ENCODE measurements around the gene MVB12B.

The MVB12B gene

GRCh38 chr9:126448865-126449577 is 122.4 kb downstream of the MVB12B start:
- DNase-seq (ENCODE audit: low read depth) = no peak

GRCh38 chr9:126449725-126450667 is 123.4 kb downstream of the MVB12B start:
- TF ChIP-seq, protein P1, sequence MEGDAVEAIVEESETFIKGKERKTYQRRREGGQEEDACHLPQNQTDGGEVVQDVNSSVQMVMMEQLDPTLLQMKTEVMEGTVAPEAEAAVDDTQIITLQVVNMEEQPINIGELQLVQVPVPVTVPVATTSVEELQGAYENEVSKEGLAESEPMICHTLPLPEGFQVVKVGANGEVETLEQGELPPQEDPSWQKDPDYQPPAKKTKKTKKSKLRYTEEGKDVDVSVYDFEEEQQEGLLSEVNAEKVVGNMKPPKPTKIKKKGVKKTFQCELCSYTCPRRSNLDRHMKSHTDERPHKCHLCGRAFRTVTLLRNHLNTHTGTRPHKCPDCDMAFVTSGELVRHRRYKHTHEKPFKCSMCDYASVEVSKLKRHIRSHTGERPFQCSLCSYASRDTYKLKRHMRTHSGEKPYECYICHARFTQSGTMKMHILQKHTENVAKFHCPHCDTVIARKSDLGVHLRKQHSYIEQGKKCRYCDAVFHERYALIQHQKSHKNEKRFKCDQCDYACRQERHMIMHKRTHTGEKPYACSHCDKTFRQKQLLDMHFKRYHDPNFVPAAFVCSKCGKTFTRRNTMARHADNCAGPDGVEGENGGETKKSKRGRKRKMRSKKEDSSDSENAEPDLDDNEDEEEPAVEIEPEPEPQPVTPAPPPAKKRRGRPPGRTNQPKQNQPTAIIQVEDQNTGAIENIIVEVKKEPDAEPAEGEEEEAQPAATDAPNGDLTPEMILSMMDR (IDR thresholded peaks at IDR 0.05; ENCODE audit: control insufficient read depth, insufficient read depth, low read depth, low read length, missing control alignments) = no peak
- no peak for DNase-seq (ENCODE audit: low read depth)
- H3K4me3 ChIP-seq (ENCODE audit: control insufficient read depth, low read depth, low read length) = no peak overlapping the region

More at GRCh38 chr9:126448865-126449577, 122.4 kb downstream of the MVB12B start:
- TF ChIP-seq, protein P1 (IDR thresholded peaks at IDR 0.05; ENCODE audit: control insufficient read depth, insufficient read depth, low read depth, low read length, missing control alignments) = no peak
- H3K4me3 ChIP-seq (ENCODE audit: control insufficient read depth, low read depth, low read length) = no peak overlapping the region

DNA sequence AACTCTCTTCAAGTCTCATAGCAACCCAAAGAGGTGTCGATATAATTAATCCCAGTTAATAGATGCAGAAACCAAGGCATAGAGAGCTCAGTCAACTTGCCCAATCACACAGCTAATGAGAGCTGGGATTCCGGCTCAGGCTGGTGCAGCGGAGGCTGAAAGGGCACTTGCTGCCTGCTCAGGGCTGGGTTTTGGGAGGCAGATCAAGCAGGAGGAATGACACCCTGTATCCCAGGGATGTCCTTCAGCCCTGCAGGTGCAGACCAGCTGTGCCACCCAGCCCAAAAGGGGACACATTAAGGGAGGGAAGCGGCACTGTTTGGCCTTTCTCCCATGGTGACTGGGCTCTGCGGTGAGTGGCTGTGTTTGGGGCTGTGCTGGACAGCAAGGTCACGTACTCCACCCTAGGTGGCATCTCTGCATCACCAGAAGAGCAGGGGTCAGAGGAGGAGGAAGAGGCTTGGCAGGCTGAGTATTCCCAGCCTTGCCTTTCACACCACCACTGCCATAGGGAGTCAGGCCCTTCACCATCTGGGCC is 124.1 kb downstream of the MVB12B start:
- DNase-seq (ENCODE audit: low read depth) = no peak
- no peak overlapping the region for H3K4me3 ChIP-seq (ENCODE audit: control insufficient read depth, low read depth, low read length)
- TF ChIP-seq, protein P1 (IDR thresholded peaks at IDR 0.05; ENCODE audit: control insufficient read depth, insufficient read depth, low read depth, low read length, missing control alignments) = no peak

DNA sequence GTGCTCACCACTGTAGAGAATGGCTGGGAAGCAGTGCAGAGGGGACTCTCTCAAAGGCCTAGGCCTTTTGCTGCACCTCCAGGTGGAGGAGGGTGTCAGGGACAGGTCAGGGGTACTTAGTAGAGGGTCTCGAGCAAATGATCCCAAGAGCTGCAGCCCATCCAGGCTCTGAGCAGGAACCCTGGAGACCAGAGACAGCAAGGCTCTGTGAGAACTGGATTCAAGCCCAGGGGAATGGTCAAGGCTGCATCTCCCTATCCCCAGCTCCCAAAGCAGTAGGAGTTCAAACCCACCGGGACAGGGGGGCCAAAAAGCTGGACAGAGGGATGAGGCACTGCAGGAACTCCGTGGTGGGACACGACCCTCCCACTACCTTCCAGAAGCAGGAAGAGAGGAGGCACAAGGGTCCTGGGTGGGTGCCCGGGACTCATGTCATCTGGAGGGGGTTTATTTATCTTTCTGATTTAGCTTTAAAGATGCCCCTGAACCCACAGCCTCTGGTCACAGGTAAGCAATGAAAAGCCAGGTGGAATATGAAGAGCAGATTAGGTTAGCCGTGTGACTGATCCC is 124.8 kb downstream of the MVB12B start:
- no peak overlapping the region for H3K4me3 ChIP-seq (ENCODE audit: control insufficient read depth, low read depth, low read length)
- no peak for DNase-seq (ENCODE audit: low read depth)
- TF ChIP-seq, protein P1 (IDR thresholded peaks at IDR 0.05; ENCODE audit: control insufficient read depth, insufficient read depth, low read depth, low read length, missing control alignments) = no peak

GRCh38 chr9:126452106-126452505 is 125.5 kb downstream of the MVB12B start:
- DNase-seq (ENCODE audit: low read depth) = no peak
- no peak overlapping the region for H3K4me3 ChIP-seq (ENCODE audit: control insufficient read depth, low read depth, low read length)
- TF ChIP-seq, protein P1 (IDR thresholded peaks at IDR 0.05; ENCODE audit: control insufficient read depth, insufficient read depth, low read depth, low read length, missing control alignments) = no peak

Measured in AG09309 (cell line).